Measurements from ENCODE around the gene HEYL.

HEYL gene

GRCh38 chr1:39639305-39640130, at the start of gene HEYL:
Gene HEYL, minus strand, starts transcription at chr1:39639643. Its CDS starts 18 bp downstream, at chr1:39639625.
- peaks cover 10% of the 10 kb centered on the region for H3K27me3 ChIP-seq (ENCODE audit: low read depth, low read length)

GRCh38 chr1:39689214-39689613, 49.8 kb upstream of the HEYL start:
- Histone ChIP-seq H3K27ac (ENCODE audit: low read length) (no peak overlapping the region), H3K36me3 (ENCODE audit: control insufficient read depth in 1 of 2, insufficient read depth in 2 of 2, low read length in 2 of 2) (no peaks in the 10 kb centered on the region), H3K4me1 (ENCODE audit: control insufficient read depth in 1 of 2, insufficient read depth in 2 of 2, low read length in 2 of 2) (peaks cover 0 to 21% of the 10 kb centered on the region in 2 donors), H3K4me3 (ENCODE audit: low read depth in 1 of 2, low read length in 2 of 2) (no peak overlapping the region), H3K27me3 (ENCODE audit: low read depth, low read length) (peaks cover 50% of the 10 kb centered on the region), H3K9me3 (ENCODE audit: control insufficient read depth in 1 of 2, low read length in 2 of 2) (no peaks in the 10 kb centered on the region)

More at GRCh38 chr1:39639305-39640130, at the start of gene HEYL:
- H3K4me1 ChIP-seq (ENCODE audit: control insufficient read depth in 1 of 2, insufficient read depth in 2 of 2, low read length in 2 of 2), result no peaks in the 10 kb centered on the region
- H3K36me3 ChIP-seq (ENCODE audit: control insufficient read depth in 1 of 2, insufficient read depth in 2 of 2, low read length in 2 of 2), result no peaks in the 10 kb centered on the region
- H3K27ac ChIP-seq (ENCODE audit: low read length), result peak within 1 kb of the TSS; percentile 14
- peak within 1 kb of the TSS; percentile 45 to 65 for H3K4me3 ChIP-seq (ENCODE audit: low read depth in 1 of 2, low read length in 2 of 2)
- H3K9me3 ChIP-seq (ENCODE audit: control insufficient read depth in 1 of 2, low read length in 2 of 2), result no peaks in the 10 kb centered on the region

GRCh38 chr1:39688706-39689105, 49.3 kb upstream of the HEYL start:
- Histone ChIP-seq H3K27ac (ENCODE audit: low read length) (no peak overlapping the region), H3K9me3 (ENCODE audit: control insufficient read depth in 1 of 2, low read length in 2 of 2) (no peaks in the 10 kb centered on the region), H3K27me3 (ENCODE audit: low read depth, low read length) (peaks cover 50% of the 10 kb centered on the region), H3K4me1 (ENCODE audit: control insufficient read depth in 1 of 2, insufficient read depth in 2 of 2, low read length in 2 of 2) (peaks cover 0 to 21% of the 10 kb centered on the region in 2 donors), H3K36me3 (ENCODE audit: control insufficient read depth in 1 of 2, insufficient read depth in 2 of 2, low read length in 2 of 2) (no peaks in the 10 kb centered on the region), H3K4me3 (ENCODE audit: low read depth in 1 of 2, low read length in 2 of 2) (no peak overlapping the region)

- Histone ChIP-seq H3K36me3 (ENCODE audit: control insufficient read depth in 1 of 2, insufficient read depth in 2 of 2, low read length in 2 of 2) (no peaks in the 10 kb centered on the region), H3K4me1 (ENCODE audit: control insufficient read depth in 1 of 2, insufficient read depth in 2 of 2, low read length in 2 of 2) (peaks cover 0 to 15% of the 10 kb centered on the region in 2 donors), H3K27me3 (ENCODE audit: low read depth, low read length) (peaks cover 46% of the 10 kb centered on the region), H3K4me3 (ENCODE audit: low read depth in 1 of 2, low read length in 2 of 2) (no peak overlapping the region), H3K27ac (ENCODE audit: low read length) (no peak overlapping the region), H3K9me3 (ENCODE audit: control insufficient read depth in 1 of 2, low read length in 2 of 2) (no peaks in the 10 kb centered on the region)
Observed at GRCh38 chr1:39687243-39687642, 47.8 kb upstream of the HEYL start.

GRCh38 chr1:39685071-39685470, 45.6 kb upstream of the HEYL start:
- Histone ChIP-seq H3K27ac (ENCODE audit: low read length) (no peak overlapping the region), H3K9me3 (ENCODE audit: control insufficient read depth in 1 of 2, low read length in 2 of 2) (no peaks in the 10 kb centered on the region), H3K4me1 (ENCODE audit: control insufficient read depth in 1 of 2, insufficient read depth in 2 of 2, low read length in 2 of 2) (no peaks in the 10 kb centered on the region), H3K4me3 (ENCODE audit: low read depth in 1 of 2, low read length in 2 of 2) (no peak overlapping the region), H3K36me3 (ENCODE audit: control insufficient read depth in 1 of 2, insufficient read depth in 2 of 2, low read length in 2 of 2) (no peaks in the 10 kb centered on the region), H3K27me3 (ENCODE audit: low read depth, low read length) (peaks cover 40% of the 10 kb centered on the region)

- Histone ChIP-seq H3K9me3 (ENCODE audit: control insufficient read depth in 1 of 2, low read length in 2 of 2) (no peaks in the 10 kb centered on the region), H3K4me3 (ENCODE audit: low read depth in 1 of 2, low read length in 2 of 2) (no peak overlapping the region), H3K27ac (ENCODE audit: low read length) (no peak overlapping the region), H3K36me3 (ENCODE audit: control insufficient read depth in 1 of 2, insufficient read depth in 2 of 2, low read length in 2 of 2) (no peaks in the 10 kb centered on the region), H3K4me1 (ENCODE audit: control insufficient read depth in 1 of 2, insufficient read depth in 2 of 2, low read length in 2 of 2) (no peaks in the 10 kb centered on the region), H3K27me3 (ENCODE audit: low read depth, low read length) (peaks cover 33% of the 10 kb centered on the region)
Observed at GRCh38 chr1:39684313-39684664, 44.8 kb upstream of the HEYL start.

- H3K27ac ChIP-seq (ENCODE audit: low read length), result no peak overlapping the region
- no peaks in the 10 kb centered on the region for H3K4me1 ChIP-seq (ENCODE audit: control insufficient read depth in 1 of 2, insufficient read depth in 2 of 2, low read length in 2 of 2)
- H3K36me3 ChIP-seq (ENCODE audit: control insufficient read depth in 1 of 2, insufficient read depth in 2 of 2, low read length in 2 of 2), result no peaks in the 10 kb centered on the region
- H3K4me3 ChIP-seq (ENCODE audit: low read depth in 1 of 2, low read length in 2 of 2), result no peak overlapping the region
- H3K9me3 ChIP-seq (ENCODE audit: control insufficient read depth in 1 of 2, low read length in 2 of 2), result no peaks in the 10 kb centered on the region
- peaks cover 32% of the 10 kb centered on the region for H3K27me3 ChIP-seq (ENCODE audit: low read depth, low read length)
Observed at GRCh38 chr1:39683591-39684312, 44.3 kb upstream of the HEYL start.

- no peaks in the 10 kb centered on the region for H3K36me3 ChIP-seq (ENCODE audit: control insufficient read depth in 1 of 2, insufficient read depth in 2 of 2, low read length in 2 of 2)
- H3K27ac ChIP-seq (ENCODE audit: low read length), result no peak overlapping the region
- peaks cover 30% of the 10 kb centered on the region for H3K27me3 ChIP-seq (ENCODE audit: low read depth, low read length)
- no peaks in the 10 kb centered on the region for H3K9me3 ChIP-seq (ENCODE audit: control insufficient read depth in 1 of 2, low read length in 2 of 2)
- H3K4me1 ChIP-seq (ENCODE audit: control insufficient read depth in 1 of 2, insufficient read depth in 2 of 2, low read length in 2 of 2), result no peaks in the 10 kb centered on the region
- H3K4me3 ChIP-seq (ENCODE audit: low read depth in 1 of 2, low read length in 2 of 2), result no peak overlapping the region
Observed at GRCh38 chr1:39681999-39682398, 42.6 kb upstream of the HEYL start.

- Histone ChIP-seq H3K27me3 (ENCODE audit: low read depth, low read length) (peaks cover 23% of the 10 kb centered on the region), H3K36me3 (ENCODE audit: control insufficient read depth in 1 of 2, insufficient read depth in 2 of 2, low read length in 2 of 2) (no peaks in the 10 kb centered on the region), H3K4me3 (ENCODE audit: low read depth in 1 of 2, low read length in 2 of 2) (no peak overlapping the region), H3K4me1 (ENCODE audit: control insufficient read depth in 1 of 2, insufficient read depth in 2 of 2, low read length in 2 of 2) (no peaks in the 10 kb centered on the region), H3K27ac (ENCODE audit: low read length) (no peak overlapping the region), H3K9me3 (ENCODE audit: control insufficient read depth in 1 of 2, low read length in 2 of 2) (no peaks in the 10 kb centered on the region)
Observed at GRCh38 chr1:39681294-39681693, 41.9 kb upstream of the HEYL start.

GRCh38 chr1:39680751-39681150, 41.3 kb upstream of the HEYL start:
- H3K36me3 ChIP-seq (ENCODE audit: control insufficient read depth in 1 of 2, insufficient read depth in 2 of 2, low read length in 2 of 2), result no peaks in the 10 kb centered on the region
- H3K9me3 ChIP-seq (ENCODE audit: control insufficient read depth in 1 of 2, low read length in 2 of 2), result no peaks in the 10 kb centered on the region
- H3K4me1 ChIP-seq (ENCODE audit: control insufficient read depth in 1 of 2, insufficient read depth in 2 of 2, low read length in 2 of 2), result no peaks in the 10 kb centered on the region
- H3K27me3 ChIP-seq (ENCODE audit: low read depth, low read length), result peaks cover 22% of the 10 kb centered on the region
- no peak overlapping the region for H3K4me3 ChIP-seq (ENCODE audit: low read depth in 1 of 2, low read length in 2 of 2)
- H3K27ac ChIP-seq (ENCODE audit: low read length), result no peak overlapping the region

- Histone ChIP-seq H3K4me1 (ENCODE audit: control insufficient read depth in 1 of 2, insufficient read depth in 2 of 2, low read length in 2 of 2) (no peaks in the 10 kb centered on the region), H3K4me3 (ENCODE audit: low read depth in 1 of 2, low read length in 2 of 2) (no peak overlapping the region), H3K27me3 (ENCODE audit: low read depth, low read length) (peaks cover 20% of the 10 kb centered on the region), H3K27ac (ENCODE audit: low read length) (no peak overlapping the region), H3K9me3 (ENCODE audit: control insufficient read depth in 1 of 2, low read length in 2 of 2) (no peaks in the 10 kb centered on the region), H3K36me3 (ENCODE audit: control insufficient read depth in 1 of 2, insufficient read depth in 2 of 2, low read length in 2 of 2) (no peaks in the 10 kb centered on the region)
Observed at GRCh38 chr1:39679821-39680220, 40.4 kb upstream of the HEYL start.

Data from muscle layer of duodenum (tissue), 2 donors.